Spinal cord (tissue), 10 donors: ENCODE measurements around the gene PIM2. TPM values are rescaled to one million over a fixed set of nuclear protein-coding genes. Genes with fewer than 3 reads are reported as not detected.

Experiments
- DNase-seq, 6 donors: peaks; one replicate each; pipeline versions ENCODE4 v3.0.0 to v3.0.0-alpha.2; 2013 to 2015; ENCODE audit warnings: low spot score in 6 of 6, low read depth in 4 of 6
- H3K27ac ChIP-seq: one replicate; pipeline ENCODE4 v1.5.1; 2013; ENCODE audit warnings: low read depth, low read length, control low read depth
- H3K27me3 ChIP-seq: one replicate; pipeline ENCODE4 v1.6.1; 2013; ENCODE audit warnings: low read length; ENCODE audit not compliant: control insufficient read depth, insufficient read depth
- H3K36me3 ChIP-seq: one replicate; pipeline ENCODE4 v1.6.1; 2013; ENCODE audit warnings: low read length; ENCODE audit not compliant: control insufficient read depth, insufficient read depth
- H3K4me1 ChIP-seq: one replicate; pipeline ENCODE4 v1.6.1; 2013; ENCODE audit warnings: low read length; ENCODE audit not compliant: control insufficient read depth, insufficient read depth
- H3K4me3 ChIP-seq: one replicate; pipeline ENCODE4 v1.5.1; 2013; ENCODE audit warnings: low read depth, low read length, control low read depth
- H3K9me3 ChIP-seq: one replicate; pipeline ENCODE4 v1.6.1; 2013; ENCODE audit warnings: low read length; ENCODE audit not compliant: control insufficient read depth, insufficient read depth
- WGBS: methylation state at CpG from one replicate; pipeline ENCODE4 v1.1.5; 2013; ENCODE audit warnings: missing lambda C conversion rate; ENCODE audit not compliant: insufficient coverage; 5-methylcytosine and 5-hydroxymethylcytosine counted together
- polyA plus RNA-seq, 2 donors: library from polyadenylated mRNA; unstranded; fragments of 120-200 nt; gene quantifications; one replicate each; pipeline ENCODE4 v1.2.1, GENCODE V29; 2013; ENCODE audit not compliant: insufficient read length in 2 of 2
- total RNA-seq, 2 donors: library from RNA; depleted of rRNA in 1 of 2; stranded (reverse); fragments of 120-200 nt in 1 of 2; fragments of >200 nt in 1 of 2; gene quantifications; one replicate each; pipeline versions ENCODE4 v1.2.3 to v1.2.4, GENCODE V29; 2013 to 2014
- donor health status: healthy.

PIM2 gene
- total and polyA plus RNA-seq, 4 donors, result 10.3 to 13.1 (median 11.2) TPM

GRCh38 chrX:48899078-48899410, 19.8 kb downstream of the PIM2 start:
- peaks cover 28% of the 10 kb centered on the region for H3K36me3 ChIP-seq
- no peak for DNase-seq
- WGBS, result 91% methylated on average over 7 of the region's 8 CpGs
- no peaks in the 10 kb centered on the region for H3K27me3 ChIP-seq
- H3K9me3 ChIP-seq, result no peaks in the 10 kb centered on the region
- no peak overlapping the region for H3K27ac ChIP-seq
- H3K4me1 ChIP-seq, result peaks cover 18% of the 10 kb centered on the region
- H3K4me3 ChIP-seq, result no peak overlapping the region

- no peaks in the 10 kb centered on the region for H3K27me3 ChIP-seq
- peak within 1 kb of the TSS; percentile 97 for H3K27ac ChIP-seq
- DNase-seq, result peak; percentile 83 to 98 (median 90)
- peak within 1 kb of the TSS; percentile 83 for H3K4me3 ChIP-seq
- no peaks in the 10 kb centered on the region for H3K9me3 ChIP-seq
- 33% methylated on average over 43 of the region's 49 CpGs for WGBS
- H3K4me1 ChIP-seq, result peaks cover 18% of the 10 kb centered on the region
- peaks cover 35% of the 10 kb centered on the region for H3K36me3 ChIP-seq
Observed at GRCh38 chrX:48897625-48898306, 21.1 kb downstream of the PIM2 start, which contains the start of the genes PQBP1 and TIMM17B. TSS of gene PQBP1 (plus strand) at chrX:48897930. CDS start at chrX:48898510, 580 bp downstream. TSS of gene TIMM17B (minus strand) at chrX:48897768. CDS start at chrX:48897749, 19 bp downstream.

- Histone ChIP-seq H3K4me3 (peak overlapping the region; percentile 83), H3K9me3 (no peaks in the 10 kb centered on the region), H3K36me3 (peaks cover 29% of the 10 kb centered on the region), H3K4me1 (peaks cover 20% of the 10 kb centered on the region), H3K27ac (peak overlapping the region; percentile 97), H3K27me3 (no peaks in the 10 kb centered on the region)
- WGBS, result 27% methylated on average over 38 of the region's 38 CpGs
- peak in 2 of 6 donors; percentile 87 to 93 for DNase-seq
Observed at GRCh38 chrX:48897157-48897624, 21.6 kb downstream of the PIM2 start.

GRCh38 chrX:48896611-48897011, 22.2 kb downstream of the PIM2 start:
- H3K4me1 ChIP-seq, result peaks cover 26% of the 10 kb centered on the region
- peak overlapping the region; percentile 83 for H3K4me3 ChIP-seq
- 66% methylated on average over 5 of the region's 9 CpGs for WGBS
- H3K27ac ChIP-seq, result peak overlapping the region; percentile 97
- H3K27me3 ChIP-seq, result no peaks in the 10 kb centered on the region
- no peaks in the 10 kb centered on the region for H3K9me3 ChIP-seq
- peak in 2 of 6 donors; percentile 66 to 84 for DNase-seq
- H3K36me3 ChIP-seq, result peaks cover 23% of the 10 kb centered on the region

GRCh38 chrX:48894891-48895290, 23.9 kb downstream of the PIM2 start:
- no peak for DNase-seq
- Histone ChIP-seq H3K27me3 (no peaks in the 10 kb centered on the region), H3K4me1 (peaks cover 27% of the 10 kb centered on the region), H3K4me3 (no peak overlapping the region), H3K27ac (no peak overlapping the region), H3K36me3 (peaks cover 16% of the 10 kb centered on the region), H3K9me3 (no peaks in the 10 kb centered on the region)
- WGBS, result 86% methylated on average over 5 of the region's 6 CpGs

GRCh38 chrX:48893556-48894348, 25.1 kb downstream of the PIM2 start:
- Histone ChIP-seq H3K4me3 (no peak overlapping the region), H3K36me3 (peaks cover 12% of the 10 kb centered on the region), H3K27me3 (no peaks in the 10 kb centered on the region), H3K9me3 (no peaks in the 10 kb centered on the region), H3K4me1 (peaks cover 20% of the 10 kb centered on the region), H3K27ac (no peak overlapping the region)
- no peak for DNase-seq
- 81% methylated on average over 15 of the region's 16 CpGs for WGBS

GRCh38 chrX:48892896-48893295, 25.9 kb downstream of the PIM2 start:
- Histone ChIP-seq H3K4me3 (no peak overlapping the region), H3K27ac (no peak overlapping the region), H3K9me3 (no peaks in the 10 kb centered on the region), H3K27me3 (no peaks in the 10 kb centered on the region), H3K36me3 (peaks cover 12% of the 10 kb centered on the region), H3K4me1 (peaks cover 18% of the 10 kb centered on the region)
- 100% methylated on average over 1 of the region's 4 CpGs for WGBS
- no peak for DNase-seq

- 29% methylated on average over 68 of the region's 68 CpGs for WGBS
- no peaks in the 10 kb centered on the region for H3K9me3 ChIP-seq
- no peaks in the 10 kb centered on the region for H3K27me3 ChIP-seq
- H3K36me3 ChIP-seq, result peaks cover 12% of the 10 kb centered on the region
- H3K4me3 ChIP-seq, result peak overlapping the region; percentile 42
- DNase-seq, result peak in 4 of 6 donors; percentile 47 to 91 (median 74)
- peak overlapping the region; percentile 15 for H3K27ac ChIP-seq
- H3K4me1 ChIP-seq, result peaks cover 17% of the 10 kb centered on the region
Observed at GRCh38 chrX:48891402-48892288, 27.2 kb downstream of the PIM2 start.

GRCh38 chrX:48890934-48891401, 27.9 kb downstream of the PIM2 start:
- no peaks in the 10 kb centered on the region for H3K9me3 ChIP-seq
- H3K27ac ChIP-seq, result no peak overlapping the region
- H3K27me3 ChIP-seq, result no peaks in the 10 kb centered on the region
- peaks cover 12% of the 10 kb centered on the region for H3K36me3 ChIP-seq
- 22% methylated on average over 29 of the region's 35 CpGs for WGBS
- no peak for DNase-seq
- H3K4me1 ChIP-seq, result peaks cover 10% of the 10 kb centered on the region
- H3K4me3 ChIP-seq, result peak overlapping the region; percentile 24
